H1 (cell line): ENCODE data around the gene COL6A2. TPM values are rescaled to one million over a fixed set of nuclear protein-coding genes. Genes with fewer than 3 reads are reported as not detected.

Experiments
- CTCF ChIA-PET: fragments of 300-600 bp; sonication (Branson Sonifier 250); formaldehyde crosslinking; loops from one replicate; lab custom pipeline; 2021; ENCODE audit not compliant: partially characterized antibody; lab: Charles Lee
- POLR2A ChIA-PET: fragments of 300-600 bp; sonication (Branson Sonifier 250); formaldehyde crosslinking; loops from one replicate; lab custom pipeline; 2021; ENCODE audit warnings: inconsistent platforms; ENCODE audit not compliant: partially characterized antibody; lab: Charles Lee
- DNase-seq, 2 experiments: peaks; one replicate each; pipeline versions ENCODE4 v3.0.0 to v3.0.0-alpha.2; 2010 to 2022; ENCODE audit warnings: low spot score in 2 of 2, low read depth in 1 of 2, mixed read lengths in 1 of 2
- FAIRE-seq: peaks from 2 replicates; lab custom pipeline; 2011; peaks lifted over from hg19 to GRCh38; lab: Jason Lieb, UNC
- H2AFZ ChIP-seq: 2 replicates; pipeline ENCODE4 v1.8.1; 2012; ENCODE audit warnings: low read length, inconsistent platforms
- H2AK5ac ChIP-seq: 2 replicates; pipeline ENCODE4 v1.6.1; 2013; ENCODE audit warnings: low read depth, low read length
- H2BK120ac ChIP-seq: replicated peaks from 2 replicates; pipeline ENCODE3; 2013; ENCODE audit warnings: low read depth, low read length, inconsistent platforms
- H2BK12ac ChIP-seq: 2 replicates; pipeline ENCODE4 v1.6.1; 2013; ENCODE audit warnings: low read depth, low read length
- H2BK15ac ChIP-seq: 2 replicates; pipeline ENCODE4 v1.6.1; 2013; ENCODE audit warnings: low read length
- H2BK20ac ChIP-seq: 2 replicates; pipeline ENCODE4 v1.6.1; 2013; ENCODE audit warnings: low read length
- H2BK5ac ChIP-seq: 2 replicates; pipeline ENCODE4 v1.6.1; 2013; ENCODE audit warnings: low read depth, low read length
- H3K14ac ChIP-seq: 2 replicates; pipeline ENCODE4 v1.6.1; 2013; ENCODE audit warnings: inconsistent platforms; ENCODE audit not compliant: insufficient read length
- H3K18ac ChIP-seq: 2 replicates; pipeline ENCODE4 v1.6.1; 2013; ENCODE audit warnings: low read length; ENCODE audit errors: extremely low read depth
- H3K23ac ChIP-seq: 2 replicates; pipeline ENCODE4 v1.6.1; 2013; ENCODE audit warnings: inconsistent platforms; ENCODE audit not compliant: insufficient read length
- H3K23me2 ChIP-seq: 2 replicates; pipeline ENCODE4 v1.6.1; 2013; ENCODE audit warnings: low read depth, low read length
- H3K27ac ChIP-seq: 2 replicates; pipeline ENCODE4 v1.6.1; 2011; ENCODE audit warnings: low read depth, low read length, inconsistent platforms
- H3K27me3 ChIP-seq, 4 experiments: replicated peaks in 1 of 4; 1 replicate in 1 of 4; 2 replicates in 3 of 4; pipeline versions ENCODE4 v1.6.1 to v1.8.1; 2011 to 2013; ENCODE audit warnings: low read length in 3 of 4, mild to moderate bottlenecking in 3 of 4, inconsistent platforms in 2 of 4, mixed read lengths in 2 of 4, moderate library complexity in 1 of 4; ENCODE audit not compliant: control insufficient read depth in 3 of 4, insufficient read depth in 3 of 4; ENCODE audit errors: extremely low read depth in 1 of 4
- H3K36me3 ChIP-seq, 4 experiments: 2 replicates each; pipeline versions ENCODE4 v1.6.1 to v1.8.1; 2011 to 2013; ENCODE audit warnings: mild to moderate bottlenecking in 4 of 4, low read length in 3 of 4, moderate library complexity in 2 of 4, control low read depth in 1 of 4, inconsistent platforms in 1 of 4; ENCODE audit not compliant: insufficient read depth in 4 of 4, control insufficient read depth in 2 of 4
- H3K4ac ChIP-seq: replicated peaks from 2 replicates; pipeline ENCODE3; 2013; ENCODE audit warnings: low read length, low read depth, mixed read lengths, inconsistent platforms; ENCODE audit not compliant: insufficient read length
- H3K4me1 ChIP-seq, 4 experiments: replicated peaks in 1 of 4; 1 replicate in 1 of 4; 2 replicates in 3 of 4; pipeline versions ENCODE4 v1.6.1 to v1.8.1; 2011 to 2013; ENCODE audit warnings: low read length in 3 of 4, inconsistent platforms in 2 of 4, mixed read lengths in 1 of 4; ENCODE audit not compliant: insufficient read depth in 4 of 4, control insufficient read depth in 3 of 4
- H3K4me2 ChIP-seq, 2 experiments: 2 replicates each; pipeline versions ENCODE4 v1.6.1 to v1.8.1; 2011 to 2013; ENCODE audit warnings: low read depth in 2 of 2, low read length in 2 of 2, control low read depth in 1 of 2, inconsistent platforms in 1 of 2, mild to moderate bottlenecking in 1 of 2; ENCODE audit not compliant: insufficient read depth in 1 of 2
- H3K4me3 ChIP-seq, 4 experiments: fragments of 200-600, 300-600 bp in 1 of 4; sonication (generic), shearing (Covaris generic), sonication (Bioruptor Twin) in 1 of 4; 2 replicates each; pipeline versions ENCODE4 v1.5.1 to v1.8.1; 2011 to 2016; ENCODE audit warnings: low read length in 4 of 4, low read depth in 3 of 4, control low read depth in 2 of 4, inconsistent platforms in 2 of 4, mild to moderate bottlenecking in 2 of 4, mixed read lengths in 1 of 4, moderate library complexity in 1 of 4; ENCODE audit not compliant: insufficient read depth in 2 of 4; ENCODE audit errors: extremely low read depth in 1 of 4
- H3K56ac ChIP-seq: replicated peaks from 2 replicates; pipeline ENCODE3; 2013; ENCODE audit warnings: low read depth, mild to moderate bottlenecking, mixed read lengths, low read length, inconsistent platforms; ENCODE audit not compliant: insufficient read length
- H3K79me1 ChIP-seq: 2 replicates; pipeline ENCODE4 v1.6.1; 2013; ENCODE audit warnings: low read depth, low read length, control low read depth
- H3K79me2 ChIP-seq, 2 experiments: 2 replicates each; pipeline versions ENCODE4 v1.6.1 to v1.8.1; 2012 to 2013; ENCODE audit warnings: low read length in 2 of 2, mild to moderate bottlenecking in 2 of 2, inconsistent platforms in 1 of 2; ENCODE audit not compliant: insufficient read depth in 2 of 2, control insufficient read depth in 1 of 2
- H3K9ac ChIP-seq, 4 experiments: replicated peaks in 1 of 4; 1 replicate in 1 of 4; 2 replicates in 3 of 4; pipeline versions ENCODE4 v1.6.1 to v1.8.1; 2011 to 2013; ENCODE audit warnings: low read depth in 3 of 4, low read length in 3 of 4, control low read depth in 2 of 4, mild to moderate bottlenecking in 2 of 4, moderate library complexity in 2 of 4, inconsistent platforms in 1 of 4; ENCODE audit errors: extremely low read depth in 1 of 4
- H3K9me3 ChIP-seq, 2 experiments: 2 replicates each; pipeline versions ENCODE4 v1.6.1 to v1.8.1; 2012 to 2013; ENCODE audit warnings: mild to moderate bottlenecking in 2 of 2, moderate library complexity in 2 of 2, control low read depth in 1 of 2, inconsistent platforms in 1 of 2, low read depth in 1 of 2, low read length in 1 of 2, mixed read lengths in 1 of 2; ENCODE audit not compliant: insufficient read depth in 2 of 2
- H4K20me1 ChIP-seq, 2 experiments: replicated peaks in 1 of 2; 2 replicates each; pipeline versions ENCODE3 to v1.8.1; 2011 to 2013; ENCODE audit warnings: inconsistent platforms in 2 of 2, low read length in 2 of 2, mild to moderate bottlenecking in 1 of 2; ENCODE audit not compliant: insufficient read depth in 2 of 2, control insufficient read depth in 1 of 2
- H4K5ac ChIP-seq: 2 replicates; pipeline ENCODE4 v1.6.1; 2013; ENCODE audit warnings: low read length, low read depth, mixed read lengths, inconsistent platforms; ENCODE audit not compliant: insufficient read length
- H4K8ac ChIP-seq: 2 replicates; pipeline ENCODE4 v1.8.0; 2013; ENCODE audit warnings: mild to moderate bottlenecking, moderate library complexity, low read length, inconsistent platforms; ENCODE audit not compliant: insufficient read depth; ENCODE audit errors: extremely low read depth
- H4K91ac ChIP-seq: replicated peaks from 2 replicates; pipeline ENCODE3; 2013; ENCODE audit warnings: low read length, mixed read lengths, inconsistent platforms; ENCODE audit not compliant: insufficient read length
- BCL11A ChIP-seq, 2 experiments: IDR thresholded peaks; one replicate each; pipeline ENCODE4 v1.6.1; 2011; ENCODE audit warnings: low read depth in 2 of 2, low read length in 2 of 2, mild to moderate bottlenecking in 2 of 2
- CHD1 ChIP-seq: IDR thresholded peaks from 2 replicates; pipeline ENCODE4 v1.6.1; 2012; ENCODE audit warnings: low read depth, low read length, improper control_type of control experiment
- EZH2 ChIP-seq: fragments of 200-600 bp; sonication (generic); IDR thresholded peaks from 2 replicates; pipeline ENCODE4 v1.7.1; 2012; ENCODE audit warnings: low read depth, mild to moderate bottlenecking, moderate library complexity, low read length, inconsistent platforms; ENCODE audit not compliant: severe bottlenecking
- GABPA ChIP-seq: IDR thresholded peaks from 2 replicates; pipeline ENCODE4 v1.6.1; 2011; ENCODE audit warnings: mild to moderate bottlenecking, low read length, moderate library complexity, borderline replicate concordance; ENCODE audit not compliant: insufficient read depth
- JUN ChIP-seq: IDR thresholded peaks from 2 replicates; pipeline ENCODE4 v1.6.1; 2011; ENCODE audit warnings: low read depth, mild to moderate bottlenecking, improper control_type of control experiment, low read length
- KDM4A ChIP-seq: IDR thresholded peaks from one replicate; pipeline ENCODE4 v1.7.1; 2012; ENCODE audit warnings: low read depth, mild to moderate bottlenecking, moderate library complexity, low read length, inconsistent platforms; ENCODE audit not compliant: severe bottlenecking
- KDM5A ChIP-seq: fragments of 200-600 bp; IDR thresholded peaks from 2 replicates; pipeline ENCODE4 v1.7.1; 2012; ENCODE audit warnings: mild to moderate bottlenecking, low read length, inconsistent platforms, mixed read lengths
- NRF1 ChIP-seq: IDR thresholded peaks from 2 replicates; pipeline ENCODE4 v1.6.1; 2011; ENCODE audit warnings: mild to moderate bottlenecking, low read depth, low read length, improper control_type of control experiment
- POLR2AphosphoS5 ChIP-seq: IDR thresholded peaks from 2 replicates; pipeline ENCODE4 v1.6.1; 2011; ENCODE audit warnings: low read depth, low read length
- SAP30 ChIP-seq: fragments of 300-600 bp; sonication (generic); IDR thresholded peaks from 2 replicates; pipeline ENCODE4 v1.7.1; 2012; ENCODE audit warnings: low read length, moderate library complexity, mild to moderate bottlenecking, inconsistent platforms; ENCODE audit not compliant: insufficient read depth, insufficient replicate concordance
- SIN3A ChIP-seq, 2 experiments: IDR thresholded peaks in 1 of 2; conservative IDR thresholded peaks in 1 of 2; 2 replicates each; pipeline ENCODE4 v1.6.1; 2011 to 2012; ENCODE audit warnings: low read length in 2 of 2, improper control_type of control experiment in 1 of 2, low read depth in 1 of 2, mild to moderate bottlenecking in 1 of 2
- TCF12 ChIP-seq: IDR thresholded peaks from 2 replicates; pipeline ENCODE4 v1.6.1; 2011; ENCODE audit warnings: low read depth, mild to moderate bottlenecking, low read length
- ZNF274 ChIP-seq: IDR thresholded peaks from 2 replicates; pipeline ENCODE4 v1.7.0; 2012; ENCODE audit warnings: low read length, borderline replicate concordance; ENCODE audit errors: extremely low read depth
- WGBS, 2 experiments: shearing (Covaris generic) in 1 of 2; methylation state at CpG; one replicate each; pipeline versions ENCODE4 v1.1.6 to v1.1.7; 2013 to 2015; ENCODE audit warnings: low lambda C conversion rate in 2 of 2, mixed read lengths in 2 of 2, inconsistent platforms in 1 of 2, low coverage in 1 of 2, missing lambda C conversion rate in 1 of 2; ENCODE audit not compliant: insufficient replicate concordance in 2 of 2, insufficient coverage in 1 of 2, insufficient read length in 1 of 2; ENCODE audit errors: extremely low coverage in 1 of 2, missing lambda C conversion rate in 1 of 2; 5-methylcytosine and 5-hydroxymethylcytosine counted together
- polyA plus RNA-seq, 7 experiments: library from polyadenylated mRNA; depleted of rRNA in 3 of 7; stranded (reverse) in 5 of 7; unstranded in 2 of 7; fragments of >200 nt in 5 of 7; fragments of 200-250 nt in 2 of 7; gene quantifications; 1 replicate in 5 of 7; 2 replicates in 1 of 7; 4 replicates in 1 of 7; pipeline versions ENCODE4 v1.2.1 to v1.2.3, GENCODE V29; 2011 to 2013; ENCODE audit warnings: missing spikeins in 2 of 7, mixed read lengths in 2 of 7
- total RNA-seq: library from RNA; stranded (reverse); fragmentation: NEBNext Ultra II Directional; extraction: Animal tissue kit (Norgen Biotek cat#: 25700); gene quantifications from 2 replicates; pipeline ENCODE4 v1.2.1, GENCODE V29; 2021

COL6A2 gene
- total and polyA plus RNA-seq, 2 of the 8 experiments (the other 6 are each of a cell fraction or from before 2014, with no cell fraction given): 60.1 to 62.7 TPM

DNA sequence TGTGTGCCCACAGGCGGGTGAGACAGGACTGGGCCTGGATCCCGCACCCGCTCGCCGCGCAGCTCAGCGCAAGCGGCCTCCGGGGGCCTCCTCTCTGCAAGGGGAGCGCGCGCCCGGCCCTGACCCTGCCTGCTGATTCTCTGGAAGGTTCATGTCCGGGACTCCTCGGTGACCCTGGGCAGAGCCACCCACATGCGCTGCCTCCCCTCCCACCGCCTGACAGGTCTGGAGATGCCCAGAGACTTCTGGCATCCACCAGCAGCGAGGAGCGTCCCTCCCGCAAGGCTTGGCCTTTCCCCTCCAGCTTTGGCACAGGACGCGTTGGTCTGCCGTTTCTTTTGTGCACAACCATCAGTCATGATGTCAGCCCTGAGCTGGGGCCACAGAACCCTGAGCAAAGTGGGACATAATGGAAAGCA lies 42.0 kb upstream of the COL6A2 start:
- Histone ChIP-seq H2AFZ (no peak overlapping the region), H3K4me2 (no peak overlapping the region), H3K14ac (no peak overlapping the region), H2BK15ac (no peak overlapping the region), H2BK5ac (no peak overlapping the region), H2BK12ac (peak overlapping the region; percentile 39; the same call in 1 of the 2 replicates), H4K20me1 (no peaks in the 10 kb centered on the region), H4K5ac (no peak overlapping the region), H3K79me2 (no peaks in the 10 kb centered on the region), H4K8ac (no peak overlapping the region; the same call in 1 of the 2 replicates), H3K36me3 (no peaks in the 10 kb centered on the region), H3K27me3 (no peaks in the 10 kb centered on the region), H4K91ac (no peak overlapping the region), H3K23me2 (no peaks in the 10 kb centered on the region), H3K79me1 (no peaks in the 10 kb centered on the region), H2BK20ac (no peak overlapping the region), H3K27ac (no peak overlapping the region), H2AK5ac (no peak overlapping the region), H3K4me3 (no peak overlapping the region), H3K9ac (no peak overlapping the region), H3K23ac (no peak overlapping the region), H3K4me1 (peaks cover 0 to 3% (median 2%) of the 10 kb centered on the region in 4 experiments; a peak in 4 of 7 replicates), H3K4ac (no peak overlapping the region), H3K56ac (no peak overlapping the region), H2BK120ac (no peak overlapping the region), H3K18ac (no peak overlapping the region), H3K9me3 (peaks cover 12% of the 10 kb centered on the region in 2 experiments; a peak in 3 of 4 replicates)
- no peak for DNase-seq
- ChIA-PET POLR2A (no interaction called here), CTCF (interaction anchor here (0.6 to 1.6 kb wide), 3 partner anchors 18 to 85 kb away, joined by 3 to 4 read pairs (median 3); no protein-coding TSS in a partner anchor)
- WGBS, 2 experiments: 90% methylated on average over 23 of the region's 23 CpGs; no CpG with 5 or more reads in 1 of the 2 experiments
- no peak for FAIRE-seq
- TF ChIP-seq KDM4A (no peak), GABPA (no peak), NRF1 (no peak), SAP30 (no peak), KDM5A (no peak), CHD1 (no peak), TCF12 (no peak), ZNF274 (no peak), JUN (no peak), EZH2 (no peak), SIN3A (conservative IDR thresholded peaks at IDR 0.05 in 1 of 2, IDR thresholded peaks at IDR 0.05 in 1 of 2; ENCODE audit: low read depth in 1 of 2, low read length in 2 of 2) (no peak), POLR2AphosphoS5 (no peak), BCL11A (IDR thresholded peaks at IDR 0.05; ENCODE audit: low read depth in 2 of 2, low read length in 2 of 2) (no peak)
